GM18526 (cell line): ENCODE results near the gene OR6N1.

ENCODE experiments used
- POLR2A ChIP-seq: IDR thresholded peaks from 3 replicates; pipeline ENCODE4 v1.6.1; 2011; ENCODE audit not compliant: insufficient read length; ENCODE audit errors: extremely low read depth

The OR6N1 gene

GRCh38 chr1:158799689-158800088, 27.7 kb upstream of the OR6N1 start:
- no peak for TF ChIP-seq POLR2A

- no peak for TF ChIP-seq POLR2A
Observed at GRCh38 chr1:158798531-158798930, 26.5 kb upstream of the OR6N1 start.

GRCh38 chr1:158794247-158794646, 22.3 kb upstream of the OR6N1 start:
- no peak for TF ChIP-seq POLR2A

GRCh38 chr1:158793604-158794003, 21.6 kb upstream of the OR6N1 start:
- TF ChIP-seq POLR2A: no peak

GRCh38 chr1:158781104-158781503, 9.1 kb upstream of the OR6N1 start, which contains the start of gene OR6N2:
Gene OR6N2 (minus strand): TSS chr1:158781204. CDS start chr1:158777635, 3,569 bp downstream.
- TF ChIP-seq POLR2A: no peak

GRCh38 chr1:158754420-158754819, 17.6 kb downstream of the OR6N1 start, which contains the start of gene OR6K6:
Gene OR6K6 (plus strand): TSS chr1:158754720. CDS start chr1:158754888, 168 bp downstream.
- TF ChIP-seq POLR2A: no peak

GRCh38 chr1:158752155-158752712, 19.8 kb downstream of the OR6N1 start:
- no peak for TF ChIP-seq POLR2A

GRCh38 chr1:158735848-158736247, 36.1 kb downstream of the OR6N1 start:
- no peak for TF ChIP-seq POLR2A

GRCh38 chr1:158732524-158732923, 39.5 kb downstream of the OR6N1 start:
- TF ChIP-seq POLR2A: no peak

GRCh38 chr1:158731707-158732106, 40.3 kb downstream of the OR6N1 start:
- TF ChIP-seq POLR2A: no peak

- no peak for TF ChIP-seq POLR2A
Observed at GRCh38 chr1:158730453-158730852, 41.5 kb downstream of the OR6N1 start.

- TF ChIP-seq POLR2A: no peak
Observed at GRCh38 chr1:158728510-158729225, 43.3 kb downstream of the OR6N1 start.

GRCh38 chr1:158724442-158724841, 47.6 kb downstream of the OR6N1 start:
- no peak for TF ChIP-seq POLR2A

GRCh38 chr1:158720620-158721019, 51.4 kb downstream of the OR6N1 start, which contains the start of gene OR6K3:
Gene OR6K3 (minus strand): TSS chr1:158720720. CDS start chr1:158718115, 2,605 bp downstream.
- TF ChIP-seq POLR2A: no peak

GRCh38 chr1:158719664-158720063, 52.3 kb downstream of the OR6N1 start:
- no peak for TF ChIP-seq POLR2A

- TF ChIP-seq POLR2A: no peak
Observed at GRCh38 chr1:158717344-158717743, 54.7 kb downstream of the OR6N1 start.
